GM12878 (cell line): Measurements from ENCODE around the gene C1S. TPM values are rescaled to one million over a fixed set of nuclear protein-coding genes. Genes with fewer than 3 reads are reported as not detected.

ENCODE experiments used
- ATAC-seq: fragments of 200-7000 bp; cut with Tn5 transposase; 3 replicates; pipeline ENCODE4 v1.9.1; 2020; ENCODE audit warnings: mild to moderate bottlenecking, moderate library complexity
- BruUV-seq: library from RNA; stranded (reverse); fragments of 400-500 nt; replicated peaks from 2 replicates; lab custom pipeline; 2021; lab: Mats Ljungman, UMichigan
- CTCF ChIA-PET: fragments of 300-600 bp; sonication (Branson Sonifier 250); formaldehyde crosslinking; extraction: SDS; loops from one replicate; lab custom pipeline; 2021; ENCODE audit warnings: inconsistent platforms; lab: Yijun Ruan, JAX
- POLR2A ChIA-PET: fragments of 350-600 bp; formaldehyde crosslinking; extraction: SDS; loops from one replicate; lab custom pipeline; 2021; ENCODE audit warnings: inconsistent platforms; lab: Charles Lee
- RAD21 ChIA-PET: fragments of 300-600 bp; sonication (Branson Sonifier 250); formaldehyde crosslinking; loops from one replicate; lab custom pipeline; 2023; ENCODE audit warnings: antibody characterized with exemption; ENCODE audit not compliant: unreplicated experiment; lab: Charles Lee
- SMC1A ChIA-PET: fragments of 300-600 bp; sonication (Branson Sonifier 250); formaldehyde crosslinking; loops from one replicate; lab custom pipeline; 2023; ENCODE audit not compliant: unreplicated experiment, uncharacterized antibody; lab: Charles Lee
- DNase-seq: peaks from one replicate; pipeline ENCODE4 v3.0.0-alpha.2; 2011; ENCODE audit warnings: low read depth, low spot score
- FAIRE-seq: peaks from 3 replicates; lab custom pipeline; 2011; peaks lifted over from hg19 to GRCh38; lab: Jason Lieb, UNC
- H2AFZ ChIP-seq: 2 replicates; pipeline ENCODE4 v1.6.0; 2011; ENCODE audit warnings: low read depth, low read length, control low read depth; ENCODE audit not compliant: control insufficient read depth
- H3K27ac ChIP-seq: 2 replicates; pipeline ENCODE4 v1.5.1; 2011; ENCODE audit warnings: control low read depth; ENCODE audit not compliant: control insufficient read depth, insufficient read depth
- H3K27me3 ChIP-seq, 2 experiments: replicated peaks in 1 of 2; 2 replicates each; pipeline versions ENCODE4 v1.6.0 to v1.6.1; 2011; ENCODE audit warnings: low read length in 1 of 2; ENCODE audit not compliant: control insufficient read depth in 2 of 2, insufficient read depth in 2 of 2
- H3K36me3 ChIP-seq, 2 experiments: 2 replicates each; pipeline ENCODE4 v1.5.1; 2011; ENCODE audit warnings: low read length in 1 of 2; ENCODE audit not compliant: control insufficient read depth in 2 of 2, insufficient read depth in 2 of 2
- H3K4me1 ChIP-seq: 2 replicates; pipeline ENCODE4 v1.6.1; 2011; ENCODE audit warnings: mild to moderate bottlenecking, low read length, moderate library complexity, mixed read lengths; ENCODE audit not compliant: control insufficient read depth, insufficient read depth
- H3K4me2 ChIP-seq: 2 replicates; pipeline ENCODE4 v1.6.0; 2011; ENCODE audit warnings: control low read depth; ENCODE audit not compliant: control insufficient read depth, insufficient read depth
- H3K4me3 ChIP-seq: fragments of 200-600 bp; sonication (generic); 2 replicates; pipeline ENCODE4 v1.5.1; 2016
- H3K79me2 ChIP-seq: 2 replicates; pipeline ENCODE4 v1.6.0; 2011; ENCODE audit warnings: low read length; ENCODE audit not compliant: control insufficient read depth, insufficient read depth
- H3K9ac ChIP-seq: 2 replicates; pipeline ENCODE4 v1.8.0; 2011; ENCODE audit warnings: low read length, control low read depth, mixed read lengths; ENCODE audit not compliant: control insufficient read depth, insufficient read depth
- H3K9me3 ChIP-seq: replicated peaks from 3 replicates; pipeline ENCODE4 v1.5.1; 2011; ENCODE audit warnings: mild to moderate bottlenecking, low read length; ENCODE audit not compliant: control insufficient read depth, insufficient read depth
- H4K20me1 ChIP-seq: 2 replicates; pipeline ENCODE4 v1.6.0; 2011; ENCODE audit not compliant: control insufficient read depth, insufficient read depth
- ASH2L ChIP-seq: fragments of 300-600, 200-600 bp; sonication (generic); IDR thresholded peaks from 2 replicates; pipeline ENCODE4 v1.6.1; 2017; ENCODE audit warnings: low read depth, mild to moderate bottlenecking, borderline replicate concordance
- BCLAF1 ChIP-seq: fragments of 450-650 bp; IDR thresholded peaks from 2 replicates; pipeline ENCODE4 v1.6.1; 2017; ENCODE audit warnings: antibody characterized with exemption, mild to moderate bottlenecking, moderate library complexity
- CHD1 ChIP-seq: IDR thresholded peaks from 2 replicates; pipeline ENCODE4 v1.6.1; 2012; ENCODE audit warnings: low read depth, low read length, improper control_type of control experiment
- MYB ChIP-seq: fragments of 150-350 bp; IDR thresholded peaks from 2 replicates; pipeline ENCODE4 v1.6.1; 2014; ENCODE audit warnings: mild to moderate bottlenecking, low read depth, low read length, borderline replicate concordance
- RB1 ChIP-seq: fragments of 450-650 bp; formaldehyde crosslinking; IDR thresholded peaks from 2 replicates; pipeline ENCODE4 v1.6.1; 2017; ENCODE audit warnings: mild to moderate bottlenecking, borderline replicate concordance
- RELB ChIP-seq: fragments of 450-650 bp; IDR thresholded peaks from 2 replicates; pipeline ENCODE4 v1.6.1; 2017; ENCODE audit warnings: low read depth, mild to moderate bottlenecking, moderate library complexity
- SIX5 ChIP-seq: IDR thresholded peaks from 2 replicates; pipeline ENCODE4 v1.6.1; 2011; ENCODE audit warnings: mild to moderate bottlenecking, low read depth, low read length, moderate library complexity; ENCODE audit not compliant: severe bottlenecking
- SMARCA5 ChIP-seq: fragments of 450-650 bp; IDR thresholded peaks from 2 replicates; pipeline ENCODE4 v1.6.1; 2017; ENCODE audit warnings: mild to moderate bottlenecking
- SP1 ChIP-seq: IDR thresholded peaks from one replicate; pipeline ENCODE4 v1.6.1; 2011; ENCODE audit warnings: low read depth, low read length
- TAF1 ChIP-seq: IDR thresholded peaks from 2 replicates; pipeline ENCODE4 v1.6.1; 2011; ENCODE audit warnings: mild to moderate bottlenecking, low read depth, low read length, borderline replicate concordance
- TCF7 ChIP-seq: IDR thresholded peaks from 2 replicates; pipeline ENCODE4 v1.6.1; 2014; ENCODE audit warnings: antibody characterized with exemption, borderline replicate concordance
- USF1 ChIP-seq: IDR thresholded peaks from 2 replicates; pipeline ENCODE4 v1.6.1; 2011; ENCODE audit warnings: borderline replicate concordance, low read depth, mild to moderate bottlenecking, moderate library complexity, mixed read lengths, low read length; ENCODE audit not compliant: insufficient read depth; ENCODE audit errors: extremely low read length
- ZBTB33 ChIP-seq: fragments of 450-650 bp; IDR thresholded peaks from 2 replicates; pipeline ENCODE4 v1.6.1; 2017; ENCODE audit warnings: mild to moderate bottlenecking
- ZNF207 ChIP-seq: fragments of 450-650 bp; IDR thresholded peaks from 2 replicates; pipeline ENCODE4 v1.6.1; 2014; ENCODE audit warnings: antibody characterized with exemption, mild to moderate bottlenecking, borderline replicate concordance
- ZSCAN29 ChIP-seq: fragments of 450-650 bp; IDR thresholded peaks from 2 replicates; pipeline ENCODE4 v1.6.1; 2017; ENCODE audit warnings: mild to moderate bottlenecking, moderate library complexity
- WGBS: methylation state at CpG from one replicate; pipeline ENCODE4 v1.1.6; 2016; ENCODE audit warnings: low lambda C conversion rate; ENCODE audit not compliant: insufficient replicate concordance, insufficient coverage; ENCODE audit errors: missing lambda C conversion rate; 5-methylcytosine and 5-hydroxymethylcytosine counted together
- in situ Hi-C: fragments of 300-500 bp; cut with MboI; formaldehyde crosslinking; loops from 9 replicates; pipeline ENCODE4 v1.14.3; 2018; ENCODE audit warnings: mixed read lengths
- intact Hi-C: fragments of 100-400 bp; cut with micrococcal nuclease; formaldehyde crosslinking; loops from one replicate; pipeline ENCODE4 v1.14.2; 2022; ENCODE audit not compliant: unreplicated experiment
- polyA plus RNA-seq, 11 experiments: library from polyadenylated mRNA; depleted of rRNA in 4 of 11; unstranded in 6 of 11; stranded (reverse) in 5 of 11; fragments of >200 nt; fragmentation: Nextera tagmentation in 4 of 11; fragmentation: Illumina TruSeq in 1 of 11; extraction: Ambion mirVana in 4 of 11; extraction: Trizol in 1 of 11; gene quantifications; 1 replicate in 1 of 11; 2 replicates in 10 of 11; pipeline versions ENCODE4 v1.2.1 to v1.2.3, GENCODE V29; 2011 to 2016; ENCODE audit warnings: inconsistent platforms in 2 of 11, missing spikeins in 2 of 11, low read depth in 1 of 11
- total RNA-seq, 4 experiments: library from RNA; depleted of rRNA in 3 of 4; stranded (reverse); fragments of >200 nt in 3 of 4; fragmentation: Illumina TruSeq in 1 of 4; extraction: Trizol in 1 of 4; gene quantifications; 2 replicates each; pipeline versions ENCODE4 v1.2.1 to v1.2.3, GENCODE V29; 2013 to 2021
- TF ChIP-seq, protein P1 (sequence below): IDR thresholded peaks from 2 replicates; pipeline ENCODE4 v1.6.1; 2011; ENCODE audit warnings: mild to moderate bottlenecking, low read depth, low read length, moderate library complexity; ENCODE audit not compliant: insufficient replicate concordance

C1S gene
- total and polyA plus RNA-seq, 10 of the 15 experiments (the other 5 are each of a cell fraction or from before 2014, with no cell fraction given): 0.10 to 1.4 (median 0.42) TPM

- 44% methylated on average over 1 of the region's 1 CpG for WGBS
- in situ Hi-C loops: no loop called here
Observed at GRCh38 chr12:7106082-7106481, 45.6 kb downstream of the C1S start.

More at GRCh38 chr12:7106082-7106481, 45.6 kb downstream of the C1S start:
- no peak for FAIRE-seq
- no peak overlapping the region for H3K4me2 ChIP-seq
- DNase-seq: no peak
- CTCF ChIA-PET: interaction anchor here (1.4 to 2.3 kb wide), 3 partner anchors 11 to 88 kb away, joined by 6 to 8 read pairs (median 6); partner anchors contain the start of gene LPCAT3
- no peaks in the 10 kb centered on the region for H3K27me3 ChIP-seq
- no peak overlapping the region for H2AFZ ChIP-seq
- RAD21 ChIA-PET: interaction anchor here (7.6 kb wide), 1 partner anchor 161 kb away, joined by 89 read pairs; the partner anchor contains the start of genes C12orf57 and RNU7-1
- peaks cover 29% of the 10 kb centered on the region for H3K79me2 ChIP-seq
- H3K4me1 ChIP-seq: peaks cover 6% of the 10 kb centered on the region
- peaks cover 0 to 4% of the 10 kb centered on the region in 2 experiments; a peak in 1 of 4 replicates for H3K36me3 ChIP-seq
- intact Hi-C loops: no loop called here
- POLR2A ChIA-PET: no interaction called here
- H3K27ac ChIP-seq: no peak overlapping the region
- H3K9ac ChIP-seq: no peak overlapping the region
- SMC1A ChIA-PET: no interaction called here
- no peak overlapping the region for H3K4me3 ChIP-seq
- TSS peak; percentile 35 for BruUV-seq
- no peak for ATAC-seq
- TF ChIP-seq SMARCA5: no peak
- no peak for TF ChIP-seq TCF7
- no peak for TF ChIP-seq USF1
- no peak for TF ChIP-seq ZSCAN29
- TF ChIP-seq ZBTB33: no peak
- no peak for TF ChIP-seq CHD1
- TF ChIP-seq MYB: no peak
- no peak for TF ChIP-seq ASH2L
- TF ChIP-seq RB1: no peak
- no peak for TF ChIP-seq SP1
- no peak for TF ChIP-seq SIX5
- no peak for TF ChIP-seq RELB
- TF ChIP-seq, protein P1, sequence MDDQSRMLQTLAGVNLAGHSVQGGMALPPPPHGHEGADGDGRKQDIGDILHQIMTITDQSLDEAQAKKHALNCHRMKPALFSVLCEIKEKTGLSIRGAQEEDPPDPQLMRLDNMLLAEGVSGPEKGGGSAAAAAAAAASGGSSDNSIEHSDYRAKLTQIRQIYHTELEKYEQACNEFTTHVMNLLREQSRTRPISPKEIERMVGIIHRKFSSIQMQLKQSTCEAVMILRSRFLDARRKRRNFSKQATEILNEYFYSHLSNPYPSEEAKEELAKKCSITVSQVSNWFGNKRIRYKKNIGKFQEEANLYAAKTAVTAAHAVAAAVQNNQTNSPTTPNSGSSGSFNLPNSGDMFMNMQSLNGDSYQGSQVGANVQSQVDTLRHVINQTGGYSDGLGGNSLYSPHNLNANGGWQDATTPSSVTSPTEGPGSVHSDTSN: no peak
- TF ChIP-seq BCLAF1: no peak
- no peak for TF ChIP-seq ZNF207
- no peak for TF ChIP-seq TAF1
- no peaks in the 10 kb centered on the region for H4K20me1 ChIP-seq
- peaks cover 6% of the 10 kb centered on the region for H3K9me3 ChIP-seq
